H1 (cell line): ENCODE measurements around the gene ZFYVE16. TPM values are rescaled to one million over a fixed set of nuclear protein-coding genes. Genes with fewer than 3 reads are reported as not detected.

Experiments used
- ATF3 ChIP-seq: IDR thresholded peaks from 2 replicates; pipeline ENCODE4 v1.6.1; 2011; ENCODE audit warnings: low read depth, mild to moderate bottlenecking, low read length; ENCODE audit not compliant: insufficient read depth
- CEBPB ChIP-seq: IDR thresholded peaks from 2 replicates; pipeline ENCODE4 v1.6.1; 2012; ENCODE audit warnings: low read depth, low read length
- KDM4A ChIP-seq: IDR thresholded peaks from one replicate; pipeline ENCODE4 v1.7.1; 2012; ENCODE audit warnings: low read depth, mild to moderate bottlenecking, moderate library complexity, low read length, inconsistent platforms; ENCODE audit not compliant: severe bottlenecking
- RNF2 ChIP-seq: fragments of 200-900, 300-1000 bp; sonication (generic); IDR thresholded peaks from 2 replicates; pipeline ENCODE4 v1.7.1; 2016; ENCODE audit warnings: borderline replicate concordance, low read depth, mild to moderate bottlenecking, antibody characterized with exemption, low read length; ENCODE audit not compliant: poor library complexity, severe bottlenecking; ENCODE audit errors: missing control alignments
- SIRT6 ChIP-seq: IDR thresholded peaks from one replicate; pipeline ENCODE4 v1.7.1; 2012; ENCODE audit warnings: low read length, inconsistent platforms
- SRF ChIP-seq: IDR thresholded peaks from 2 replicates; pipeline ENCODE4 v1.6.1; 2011; ENCODE audit warnings: mild to moderate bottlenecking, low read depth, low read length, moderate library complexity
- polyA plus RNA-seq, 7 experiments: library from polyadenylated mRNA; depleted of rRNA in 3 of 7; stranded (reverse) in 5 of 7; unstranded in 2 of 7; fragments of >200 nt in 5 of 7; fragments of 200-250 nt in 2 of 7; gene quantifications; 1 replicate in 5 of 7; 2 replicates in 1 of 7; 4 replicates in 1 of 7; pipeline versions ENCODE4 v1.2.1 to v1.2.3, GENCODE V29; 2011 to 2013; ENCODE audit warnings: missing spikeins in 2 of 7, mixed read lengths in 2 of 7
- total RNA-seq: library from RNA; stranded (reverse); fragmentation: NEBNext Ultra II Directional; extraction: Animal tissue kit (Norgen Biotek cat#: 25700); gene quantifications from 2 replicates; pipeline ENCODE4 v1.2.1, GENCODE V29; 2021

Gene ZFYVE16
- total and polyA plus RNA-seq, 2 of the 8 experiments (the other 6 are each of a cell fraction or from before 2014, with no cell fraction given): 3.6 to 24.2 TPM

- TF ChIP-seq KDM4A (no peak), CEBPB (no peak), SRF (no peak), RNF2 (no peak), ATF3 (no peak), SIRT6 (no peak)
These were observed 75.9 kb downstream of the ZFYVE16 start (continued) for GRCh38 chr5:80483636-80484232.
